HUDEP-2 (cell line): Measurements from ENCODE around the gene PARP3.
"Not testable (repeated sequence)": the region's sequence is repeated elsewhere in the genome, so short reads cannot be mapped to it uniquely, and the experiment has no call there.

ENCODE experiments used
- DNase-seq, 76 experiments: peaks; one replicate each; lab custom pipeline; 2025; ENCODE audit not compliant: unreplicated experiment in 76 of 76; lab: John Stamatoyannopoulos, UW

PARP3 gene

DNA sequence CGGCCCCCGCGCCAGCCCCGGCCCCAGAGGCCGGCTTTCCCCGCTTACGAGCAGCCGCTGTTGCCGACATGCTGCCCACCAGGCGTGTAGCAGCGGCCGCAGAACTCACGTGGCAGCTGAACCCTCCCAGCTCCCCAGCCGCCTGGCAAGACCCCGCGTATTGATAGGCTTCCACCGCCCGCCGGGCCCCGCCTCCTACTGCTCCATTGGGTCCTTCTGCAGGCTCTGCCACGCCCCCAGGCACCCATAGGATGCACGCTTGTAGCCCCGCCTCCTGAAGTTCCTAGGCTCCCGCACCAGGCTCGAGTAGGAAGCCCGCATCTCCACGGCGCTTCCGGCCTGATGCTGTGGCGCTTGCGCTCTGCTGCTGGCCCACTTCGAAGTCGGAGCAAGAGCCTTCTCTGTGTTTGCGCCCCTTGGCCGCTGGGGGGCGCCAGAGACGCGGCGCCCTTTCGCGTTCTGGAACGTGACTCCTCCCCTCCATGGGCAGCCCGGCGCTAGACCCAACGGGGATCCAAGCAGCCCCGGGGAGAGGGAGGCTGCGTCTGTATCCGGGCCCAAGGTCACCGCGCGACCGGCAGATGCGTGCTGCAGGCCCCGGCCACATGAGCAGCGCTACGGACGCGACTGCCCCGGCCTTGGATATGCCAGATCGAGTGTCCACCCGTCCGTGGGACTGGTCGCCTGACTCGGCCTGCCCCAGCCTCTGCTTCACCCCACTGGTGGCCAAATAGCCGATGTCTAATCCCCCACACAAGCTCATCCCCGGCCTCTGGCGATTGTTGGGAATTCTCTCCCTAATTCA is at the start of gene PARP3, which contains the start of gene RRP9:
Gene PARP3, plus strand, starts transcription at position 566 of the 805 bp plus-strand sequence. CDS start 993 bp downstream, outside the sequence.
Gene RRP9, minus strand, starts transcription at position 107 of the 805 bp plus-strand sequence. Its CDS starts 37 bp downstream, at position 70.
- DNase-seq = peak in 75 of 76 experiments; percentile 96 to 100 (median 99)

DNA sequence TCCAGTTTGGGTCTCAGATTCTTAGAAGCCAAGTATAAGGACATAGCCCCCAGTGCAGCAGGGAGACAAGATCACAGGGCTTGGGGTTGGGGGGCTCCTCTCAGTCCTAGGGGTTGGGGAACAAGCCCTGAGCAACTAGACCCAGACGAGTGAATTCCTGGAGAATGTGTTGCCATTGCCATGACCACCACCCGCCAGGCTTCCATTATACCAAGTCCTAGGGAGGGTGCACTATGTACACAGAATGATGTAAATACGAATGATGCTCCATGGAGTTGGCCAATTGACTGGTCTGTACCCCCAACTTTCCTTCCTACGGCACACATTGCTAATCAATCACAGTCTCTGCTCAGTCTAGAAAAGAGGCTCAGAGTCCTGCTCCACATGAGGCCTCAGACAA is 47.8 kb upstream of the PARP3 start:
- no peak for DNase-seq

DNA sequence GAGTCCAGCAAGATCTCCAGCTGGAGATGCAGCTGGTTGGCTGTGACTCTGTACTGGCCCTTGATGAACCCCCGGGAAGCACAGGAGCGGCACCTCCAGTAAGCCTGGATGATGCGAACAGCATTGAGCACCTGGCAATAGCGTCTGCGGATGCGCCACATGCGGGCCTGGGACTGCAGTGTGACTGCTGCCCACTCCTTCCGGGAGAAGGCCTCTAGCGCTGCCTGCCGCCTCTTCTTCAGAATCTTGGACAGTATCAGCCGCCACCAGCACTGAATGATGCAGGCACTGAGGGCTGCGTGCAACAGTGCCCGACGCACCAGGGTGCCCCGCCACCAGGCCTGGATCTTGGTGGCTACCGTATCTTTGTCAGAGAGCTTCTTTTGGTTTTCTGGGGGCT is 47.2 kb upstream of the PARP3 start:
- DNase-seq = no peak

DNA sequence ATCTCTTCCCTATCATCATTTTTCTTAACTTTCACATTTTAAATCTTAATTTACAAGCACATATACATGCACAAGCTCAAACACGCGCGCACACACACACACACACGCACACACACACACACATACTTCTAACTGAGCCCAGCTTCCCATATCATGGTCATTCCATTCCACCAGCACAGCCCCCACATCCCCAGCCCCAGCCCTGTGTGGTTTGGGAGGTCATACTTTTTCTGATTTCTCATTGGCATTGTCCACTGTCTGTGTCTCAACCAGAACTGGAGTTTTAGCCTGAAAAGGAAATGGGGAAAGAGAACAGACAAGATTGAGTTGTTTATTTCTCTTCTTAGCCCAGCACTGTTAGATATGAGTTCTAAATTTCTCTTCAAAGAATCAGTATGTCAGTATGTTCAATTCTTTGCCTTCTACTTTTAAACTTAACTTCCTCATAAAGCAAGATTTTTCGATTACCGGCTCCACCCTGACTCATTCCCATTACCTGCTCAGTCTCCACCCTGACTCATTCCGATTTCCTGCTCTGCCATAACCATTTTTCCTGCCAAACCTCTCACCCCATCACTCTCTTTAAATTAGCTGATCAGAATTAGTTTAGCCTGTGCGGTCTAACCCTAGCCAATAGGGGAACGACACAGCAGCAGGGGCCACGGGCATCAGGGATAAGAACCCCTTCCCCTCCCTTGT is 45.4 kb upstream of the PARP3 start:
- DNase-seq = no peak

DNA sequence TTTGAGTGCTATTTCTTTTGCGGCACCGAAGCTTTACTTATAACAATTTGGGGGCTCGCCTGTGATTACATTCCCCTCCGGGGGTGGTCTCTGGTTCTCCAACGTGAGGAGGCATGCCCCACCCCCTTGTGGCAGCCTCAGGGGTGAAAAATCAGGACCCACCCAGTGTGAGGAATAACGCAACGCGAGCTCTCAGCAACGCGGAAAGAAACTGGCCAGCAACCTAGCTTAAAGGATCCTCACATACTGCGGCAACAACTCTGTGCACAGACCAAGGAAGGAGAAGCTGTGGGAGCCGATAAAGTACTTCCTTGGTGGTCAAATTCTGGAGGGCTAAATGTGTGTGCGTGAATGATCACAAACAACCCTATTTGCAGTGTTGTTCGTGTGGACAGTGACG is 44.8 kb upstream of the PARP3 start:
- no peak for DNase-seq

DNA sequence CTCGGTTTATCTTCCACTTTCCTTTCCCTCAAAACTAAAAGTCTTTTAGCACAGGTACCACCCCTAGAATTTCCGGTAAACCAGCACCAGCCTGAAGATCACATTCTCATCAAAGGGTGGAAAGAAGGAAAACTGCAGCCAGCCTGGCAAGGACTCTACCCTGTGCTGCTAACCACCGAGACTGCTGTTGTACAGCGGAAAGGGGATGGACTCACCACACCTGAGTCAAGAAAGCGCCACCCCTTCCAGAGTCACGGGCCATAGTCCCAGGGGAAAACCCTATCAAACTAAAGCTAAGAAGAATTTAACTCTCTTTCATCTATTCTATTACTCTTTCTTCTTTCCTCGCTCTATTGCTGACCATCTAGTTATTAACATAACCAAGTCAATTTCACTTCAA is 42.1 kb upstream of the PARP3 start:
- not testable (repeated sequence) for DNase-seq

DNA sequence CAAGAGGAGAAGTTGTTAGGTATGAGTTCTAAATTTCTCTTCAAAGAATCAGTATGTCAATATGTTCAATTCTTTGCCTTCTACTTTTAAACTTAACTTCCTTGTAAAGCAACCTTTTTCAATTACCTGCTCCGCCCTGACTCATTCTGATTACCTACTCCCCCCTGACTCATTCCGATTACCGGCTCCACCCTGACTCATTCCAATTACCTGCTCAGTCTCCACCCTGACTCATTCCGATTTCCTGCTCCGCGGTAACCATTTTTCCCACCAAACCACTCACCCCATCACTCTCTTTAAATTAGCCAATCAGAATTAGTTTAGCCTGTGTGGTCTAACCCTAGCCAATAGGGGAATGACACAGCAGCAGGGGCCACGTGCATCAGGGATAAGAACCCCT is 39.8 kb upstream of the PARP3 start:
- DNase-seq = not testable (repeated sequence)

DNA sequence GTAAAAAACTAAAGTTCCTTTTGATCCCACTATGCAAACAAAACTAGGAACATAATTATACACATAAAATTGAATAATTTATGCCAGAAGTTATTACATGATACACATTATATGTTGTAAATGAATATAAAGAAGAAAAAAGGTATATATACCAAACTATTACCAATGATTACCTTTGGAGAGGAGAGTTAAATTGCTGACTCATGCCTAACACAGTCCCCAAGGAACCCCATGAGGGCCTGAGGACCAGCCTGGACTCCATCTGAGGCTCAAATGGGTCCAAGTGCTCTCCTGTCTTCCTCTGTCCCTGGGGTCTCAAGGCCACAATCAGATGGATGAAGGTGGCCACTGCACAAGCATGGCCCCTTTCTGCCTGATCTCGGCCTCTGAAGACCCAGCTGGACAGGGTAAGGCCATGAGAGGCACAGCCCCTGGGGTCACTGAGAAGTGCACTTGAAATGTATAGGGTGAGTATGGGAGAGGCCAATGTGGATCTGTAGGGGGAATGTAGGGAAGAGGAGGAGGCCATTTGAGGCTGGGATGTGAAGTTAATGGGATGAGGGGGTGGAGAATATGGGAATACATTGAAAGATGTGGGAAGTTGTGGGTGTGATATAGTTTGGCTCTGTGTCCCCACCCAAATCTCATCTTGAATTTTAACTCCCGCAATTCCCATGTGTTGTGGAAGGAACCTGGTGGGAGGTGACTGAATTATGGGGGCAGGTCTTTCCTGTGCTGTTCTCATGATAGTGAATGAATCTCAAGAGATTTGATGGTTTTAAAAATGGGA is 37.9 kb upstream of the PARP3 start:
- no peak for DNase-seq

DNA sequence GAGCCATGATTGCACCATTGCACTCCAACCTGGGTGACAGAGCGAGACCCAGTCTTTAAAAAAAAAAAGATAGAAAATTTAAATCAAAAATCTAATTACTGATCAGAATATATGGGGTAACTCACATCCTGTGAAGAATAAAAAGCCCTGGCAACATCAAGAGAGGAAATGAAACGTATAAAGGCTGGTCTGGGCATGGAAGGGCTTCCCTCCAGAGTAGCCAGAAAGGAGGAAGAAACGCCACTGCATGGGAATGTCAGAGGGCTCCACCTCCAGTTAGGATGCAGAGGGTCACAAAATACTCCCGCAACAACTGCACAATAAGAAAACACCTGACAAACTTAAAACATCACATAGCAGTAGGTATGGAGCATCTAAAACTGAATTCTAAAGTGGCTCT is 34.1 kb upstream of the PARP3 start:
- no peak for DNase-seq

DNA sequence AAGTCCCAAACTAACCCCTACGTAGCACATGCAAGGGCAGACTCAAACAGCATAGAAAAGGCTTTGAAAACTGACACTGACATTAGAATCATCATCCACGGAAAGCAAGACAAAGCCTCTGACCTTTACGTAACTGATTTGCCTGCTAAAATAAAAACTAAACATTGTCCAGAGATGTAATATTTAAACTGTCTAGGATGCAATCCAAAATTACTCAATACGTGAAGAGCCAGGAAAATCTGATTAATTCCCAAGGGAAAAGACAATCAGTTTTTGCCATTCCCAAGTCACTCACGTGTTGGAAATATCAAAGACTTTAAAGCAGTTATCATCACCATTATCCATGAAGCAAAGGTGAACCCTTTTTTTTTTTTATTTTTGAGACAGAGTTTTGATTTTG is 25.7 kb upstream of the PARP3 start:
- no peak for DNase-seq

DNA sequence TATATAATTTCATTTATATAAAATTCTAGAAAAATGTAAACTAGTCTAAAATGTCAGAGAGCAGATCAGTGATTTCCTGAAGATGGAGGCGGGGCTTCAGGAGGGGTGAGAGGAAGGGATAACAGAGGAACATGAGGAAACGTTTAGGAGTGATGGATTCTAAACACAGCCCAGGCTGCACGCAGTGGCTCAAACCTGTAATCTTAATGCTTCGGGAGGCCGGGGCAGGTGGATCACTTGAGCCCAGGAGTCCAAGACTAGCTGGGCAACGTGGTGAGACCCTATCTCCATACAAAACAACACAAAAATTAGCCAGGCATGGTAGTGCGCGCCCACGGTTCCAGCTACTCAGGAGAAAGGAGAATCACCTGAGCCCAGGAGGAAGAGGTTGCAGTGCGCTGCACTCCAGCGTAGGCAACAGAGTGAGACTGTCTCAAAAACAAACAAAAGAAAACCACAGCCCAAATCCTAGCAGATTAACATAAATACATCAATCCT is 21.0 kb upstream of the PARP3 start:
- no peak for DNase-seq

DNA sequence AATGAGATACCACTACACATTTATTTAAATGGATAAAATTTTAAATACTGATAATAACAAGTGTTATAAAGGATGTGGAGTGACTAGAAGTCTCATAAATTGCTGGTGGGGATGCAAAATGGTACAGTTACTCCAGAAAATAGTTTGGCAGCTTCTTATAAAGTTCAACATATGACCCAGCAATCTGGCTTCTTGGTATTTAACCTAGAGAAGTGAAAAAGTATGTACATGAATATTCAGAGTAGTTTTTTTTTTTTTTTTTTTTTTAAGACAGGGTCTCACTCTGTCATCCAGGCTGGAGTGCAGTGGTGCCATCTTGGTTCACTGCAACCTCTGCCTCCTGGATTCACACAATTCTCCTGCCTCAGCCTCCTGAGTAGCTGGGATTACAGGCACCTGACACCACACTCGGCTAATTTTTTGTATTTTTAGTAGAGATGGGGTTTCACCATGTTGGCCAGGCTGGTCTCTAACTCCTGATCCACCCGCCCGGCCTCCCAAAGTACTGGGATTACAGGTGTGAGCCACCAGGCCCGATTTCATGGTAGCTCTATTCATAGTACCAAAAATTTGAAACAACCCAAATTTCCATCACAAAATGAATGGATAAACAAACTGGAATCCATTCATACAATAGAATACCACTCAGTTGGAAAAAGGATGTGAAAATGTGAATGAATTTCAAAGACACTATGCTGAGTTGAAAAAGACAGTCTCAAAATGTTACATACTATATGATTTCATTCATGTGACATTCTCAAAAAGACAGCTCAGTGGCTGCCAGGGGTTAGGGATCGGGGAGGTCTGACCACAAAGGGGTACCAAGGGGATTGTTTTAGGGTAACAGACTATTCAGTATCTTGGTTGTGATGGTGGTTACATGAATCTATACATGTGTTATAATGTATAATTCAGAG is 14.8 kb upstream of the PARP3 start:
- no peak for DNase-seq

DNA sequence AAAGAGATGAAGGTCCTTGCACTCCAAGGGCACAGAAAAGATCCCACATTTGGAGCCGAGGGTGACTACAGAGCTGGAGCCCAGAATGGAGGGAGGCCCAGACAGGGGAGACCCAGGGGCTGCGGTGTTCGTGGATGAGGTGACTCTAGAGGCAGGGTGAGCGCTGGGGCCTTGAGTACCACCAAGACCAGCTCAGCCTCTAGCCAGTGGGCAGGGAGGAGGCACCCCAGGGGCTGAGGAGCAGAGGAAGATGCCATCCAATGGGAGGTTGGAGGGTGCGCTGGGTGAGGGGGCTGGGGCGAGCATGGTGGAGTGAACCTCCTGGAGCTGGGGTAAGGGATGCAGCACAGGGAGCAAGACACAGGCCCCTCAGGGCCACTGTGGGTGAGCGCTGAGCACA is 13.7 kb upstream of the PARP3 start:
- no peak for DNase-seq

DNA sequence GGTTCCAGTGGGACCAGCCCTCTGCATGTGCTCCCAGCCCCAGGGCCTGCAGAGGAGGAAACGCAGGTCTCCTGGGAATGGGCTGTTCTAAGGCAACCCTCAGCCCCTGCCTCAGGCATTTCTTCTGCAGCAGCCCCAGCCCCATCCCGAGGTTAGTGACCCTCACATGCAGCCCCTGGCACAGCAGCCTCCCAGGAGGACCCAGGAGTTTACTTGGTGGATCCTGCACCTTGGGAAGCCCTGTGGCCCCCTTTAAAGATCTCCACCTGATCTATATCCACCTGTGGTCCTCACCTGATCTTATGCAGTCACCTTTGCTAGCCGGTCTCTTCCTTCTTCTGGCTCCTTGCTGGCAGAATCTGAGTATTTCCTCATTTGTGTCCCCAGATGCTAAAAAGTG is 13.2 kb upstream of the PARP3 start:
- not testable (repeated sequence) for DNase-seq

DNA sequence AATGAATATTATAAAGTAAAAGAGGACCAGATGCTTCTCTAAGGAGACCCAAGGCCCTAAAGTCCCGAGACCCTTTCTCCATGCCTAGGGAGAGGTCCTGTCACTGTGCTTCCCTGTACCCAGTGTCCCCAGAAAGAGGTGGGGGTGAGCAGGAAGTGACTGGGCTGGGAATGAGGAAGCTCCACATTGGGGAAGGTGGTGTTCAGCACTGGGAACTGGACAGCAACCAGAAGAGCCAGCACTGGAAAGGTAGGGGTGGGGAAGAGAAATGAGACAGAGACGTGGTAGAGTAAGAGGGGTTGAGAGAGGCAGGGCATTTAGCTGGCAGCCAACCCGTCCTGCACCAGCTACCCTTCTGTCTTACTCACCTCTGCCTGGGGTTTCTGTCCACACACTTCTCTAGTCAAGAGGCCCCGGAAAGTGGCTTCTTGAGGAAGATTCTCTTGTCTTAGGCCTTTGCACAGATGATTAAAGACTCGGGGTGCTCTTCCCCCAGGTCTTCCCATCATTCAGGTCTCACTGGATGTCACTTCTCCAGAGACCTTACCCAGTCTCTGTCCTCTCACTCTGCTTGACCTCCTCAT is 12.7 kb upstream of the PARP3 start:
- no peak for DNase-seq

DNA sequence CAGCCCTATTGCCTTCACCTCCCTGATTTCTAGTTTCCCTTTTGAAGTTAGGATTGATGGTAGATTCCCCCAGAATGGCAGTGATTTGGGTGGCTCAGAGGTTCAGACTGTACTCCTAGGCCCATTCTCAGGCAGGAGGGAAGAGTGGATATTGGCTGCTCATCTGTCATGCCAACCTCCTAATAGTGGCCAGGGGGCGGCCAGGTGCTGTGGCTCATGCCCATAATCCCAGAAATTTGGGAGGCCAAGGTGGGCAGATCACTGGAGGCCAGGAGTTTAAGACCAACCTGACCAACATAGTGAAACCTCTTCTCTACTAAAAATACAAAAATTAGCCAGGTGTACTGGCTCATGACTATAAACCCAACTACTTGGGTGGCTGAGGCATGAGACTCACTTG is 11.7 kb upstream of the PARP3 start:
- DNase-seq = no peak

DNA sequence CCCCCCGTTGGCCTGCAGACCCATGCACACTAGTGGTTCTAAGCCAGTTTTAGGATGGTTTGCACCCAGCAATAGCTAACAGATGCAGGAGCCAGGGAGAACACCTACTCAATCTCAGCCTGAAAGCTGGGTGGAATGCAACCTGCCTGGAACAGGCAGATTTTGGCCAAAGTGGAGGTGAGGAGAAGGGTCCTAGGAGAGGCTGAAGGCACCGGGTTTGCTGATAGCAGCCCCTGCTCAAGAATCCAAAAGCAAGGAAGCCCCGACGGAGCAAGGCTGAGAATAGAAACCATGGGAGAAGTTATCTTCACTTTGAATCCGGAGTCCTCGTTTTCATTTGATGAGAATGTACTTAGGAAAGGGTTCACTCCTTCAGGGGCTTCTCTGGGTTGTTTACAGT is 10.4 kb upstream of the PARP3 start:
- no peak for DNase-seq

DNA sequence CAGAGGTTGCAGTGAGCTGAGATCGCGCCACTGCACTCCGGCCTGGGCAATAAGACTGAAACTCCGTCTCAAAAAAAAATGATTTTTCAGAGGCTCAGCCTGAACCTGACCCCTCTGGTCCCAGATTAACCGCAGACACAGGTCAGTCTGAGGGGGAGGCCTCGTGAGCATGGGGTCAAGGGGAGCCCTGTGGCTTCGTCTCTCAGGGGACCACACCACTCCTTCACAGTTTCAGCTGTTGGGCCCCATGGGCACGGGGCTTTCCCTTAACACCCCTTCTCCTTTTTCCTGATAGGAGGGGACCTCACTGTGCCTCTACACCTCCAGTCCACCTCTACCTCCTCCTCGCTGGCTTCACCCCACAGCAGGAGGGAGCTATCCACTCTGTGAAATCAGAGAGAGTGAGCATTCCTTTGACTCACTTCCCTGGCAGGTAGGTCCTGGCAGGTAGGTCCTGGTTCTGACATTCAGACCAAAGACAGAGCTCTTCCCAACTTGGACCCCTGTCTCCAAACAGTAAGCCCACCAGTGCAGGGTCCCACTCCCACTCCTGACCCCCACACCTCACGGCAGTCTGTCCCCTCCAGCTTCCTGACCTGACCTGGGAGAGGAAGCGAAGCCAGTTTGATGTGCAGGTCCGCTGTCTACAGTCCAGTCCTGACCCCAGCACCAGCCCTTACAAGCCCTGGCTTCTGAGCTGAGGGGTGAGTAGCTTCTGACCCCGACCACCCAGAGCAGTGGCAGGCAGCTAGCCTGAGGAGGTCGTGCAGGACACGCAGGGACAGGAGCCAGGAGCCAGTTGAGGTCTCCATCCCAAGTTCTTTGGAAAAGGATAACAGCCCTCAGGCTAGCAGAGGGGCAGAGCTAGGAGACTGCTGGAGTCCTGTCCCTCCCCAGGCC is 9.4 kb upstream of the PARP3 start:
- DNase-seq = no peak
